K562 (cell line): ENCODE measurements around the gene FILIP1L. TPM values are rescaled to one million over a fixed set of nuclear protein-coding genes. Genes with fewer than 3 reads are reported as not detected.
A peak's percentile ranks its signal among the peaks of the same experiment; 100 is the strongest.

Experiments used
- ATAC-seq: fragments of 200-7000 bp; cut with Tn5 transposase; 3 replicates; pipeline ENCODE4 v1.9.1; 2020; ENCODE audit warnings: moderate library complexity
- BruUV-seq: library from RNA; stranded (reverse); fragments of 400-500 nt; replicated peaks from 2 replicates; lab custom pipeline; 2021; lab: Mats Ljungman, UMichigan
- CTCF ChIA-PET: fragments of 300-600 bp; formaldehyde crosslinking; extraction: SDS; loops from one replicate; lab custom pipeline; 2021; ENCODE audit warnings: low intra/inter-chr PET ratio; lab: Yijun Ruan, JAX
- POLR2A ChIA-PET: fragments of 300-600, 350-650 bp; sonication (Branson Sonifier 250); formaldehyde crosslinking; extraction: SDS; loops from one replicate; lab custom pipeline; 2021; ENCODE audit warnings: antibody characterized with exemption, inconsistent platforms; lab: Yijun Ruan, JAX
- DNase-seq, 4 experiments: peaks; one replicate each; pipeline versions ENCODE4 v3.0.0 to v3.0.0-alpha.2; 2011 to 2018; ENCODE audit warnings: low spot score in 3 of 4, mixed read lengths in 3 of 4; ENCODE audit errors: extremely low read depth in 1 of 4
- FAIRE-seq: peaks from 2 replicates; lab custom pipeline; 2011; peaks lifted over from hg19 to GRCh38; lab: Jason Lieb, UNC
- H2AFZ ChIP-seq: 2 replicates; pipeline ENCODE4 v1.6.0; 2011; ENCODE audit warnings: low read depth, low read length, control low read depth, inconsistent platforms
- H3K27ac ChIP-seq: fragments of 200-600 bp; 3 replicates; pipeline ENCODE4 v1.8.0; 2011; ENCODE audit warnings: low read depth, mild to moderate bottlenecking, control low read depth, inconsistent platforms, low read length, moderate library complexity, mixed read lengths; ENCODE audit errors: extremely low read depth
- H3K27me3 ChIP-seq, 2 experiments: fragments of 300-600 bp in 1 of 2; 2 replicates in 1 of 2; 3 replicates in 1 of 2; pipeline versions ENCODE4 v1.6.0 to v1.8.0; 2011; ENCODE audit warnings: inconsistent platforms in 2 of 2, low read length in 2 of 2, mild to moderate bottlenecking in 1 of 2, mixed read lengths in 1 of 2, moderate library complexity in 1 of 2; ENCODE audit not compliant: control insufficient read depth in 2 of 2, insufficient read depth in 2 of 2
- H3K36me3 ChIP-seq: fragments of 300-600 bp; 3 replicates; pipeline ENCODE4 v1.8.0; 2011; ENCODE audit warnings: mild to moderate bottlenecking, low read length, inconsistent platforms; ENCODE audit not compliant: control insufficient read depth, insufficient read depth
- H3K4me1 ChIP-seq, 2 experiments: fragments of 200-600 bp in 1 of 2; replicated peaks in 1 of 2; 2 replicates in 1 of 2; 3 replicates in 1 of 2; pipeline versions ENCODE4 v1.5.1 to v1.8.0; 2011; ENCODE audit warnings: inconsistent platforms in 2 of 2, low read length in 2 of 2, mild to moderate bottlenecking in 1 of 2, mixed read lengths in 1 of 2, moderate library complexity in 1 of 2; ENCODE audit not compliant: control insufficient read depth in 2 of 2, insufficient read depth in 2 of 2
- H3K4me2 ChIP-seq: 2 replicates; pipeline ENCODE4 v1.6.1; 2011; ENCODE audit warnings: low read length, control low read depth, inconsistent platforms, mixed read lengths; ENCODE audit not compliant: insufficient read depth
- H3K4me3 ChIP-seq: fragments of 200-600 bp; sonication (generic), shearing (Covaris generic); 2 replicates; pipeline ENCODE4 v1.5.1; 2016; ENCODE audit warnings: control low read depth, inconsistent platforms
- H3K79me2 ChIP-seq: fragments of 200-600 bp; 3 replicates; pipeline ENCODE4 v1.8.0; 2011; ENCODE audit warnings: low read length, inconsistent platforms; ENCODE audit not compliant: control insufficient read depth, insufficient read depth
- H3K9ac ChIP-seq, 2 experiments: 2 replicates each; pipeline versions ENCODE4 v1.6.0 to v1.6.1; 2011; ENCODE audit warnings: low read depth in 2 of 2, low read length in 2 of 2, control low read depth in 1 of 2, inconsistent platforms in 1 of 2, mild to moderate bottlenecking in 1 of 2, mixed read lengths in 1 of 2; ENCODE audit not compliant: insufficient read depth in 1 of 2
- H3K9me1 ChIP-seq: one replicate; pipeline ENCODE4 v1.6.0; 2011; ENCODE audit warnings: inconsistent platforms, mild to moderate bottlenecking, low read length, moderate library complexity; ENCODE audit not compliant: control insufficient read depth, insufficient read depth
- H3K9me3 ChIP-seq: replicated peaks from 2 replicates; pipeline ENCODE4 v1.5.1; 2011; ENCODE audit warnings: low read depth, low read length, inconsistent platforms; ENCODE audit not compliant: control insufficient read depth, insufficient read depth
- H4K20me1 ChIP-seq: replicated peaks from 2 replicates; pipeline ENCODE4 v1.6.1; 2011; ENCODE audit warnings: low read length, inconsistent platforms, mixed read lengths; ENCODE audit not compliant: control insufficient read depth, insufficient read depth
- ATF3 ChIP-seq, 2 experiments: fragments of 450-650 bp in 1 of 2; sonication (generic) in 1 of 2; formaldehyde crosslinking in 1 of 2; IDR thresholded peaks in 1 of 2; conservative IDR thresholded peaks in 1 of 2; 2 replicates each; pipeline versions ENCODE4 v1.6.1 to v1.8.1; 2016 to 2023; ENCODE audit warnings: mild to moderate bottlenecking in 2 of 2, moderate library complexity in 2 of 2, inconsistent platforms in 1 of 2, missing genetic modification reagents in 1 of 2
- CBFA2T2 ChIP-seq: fragments of 450-650 bp; conservative IDR thresholded peaks from 2 replicates; pipeline ENCODE4 v1.6.1; 2017; ENCODE audit warnings: mild to moderate bottlenecking
- CBFA2T3 ChIP-seq: fragments of 450-650 bp; IDR thresholded peaks from 2 replicates; pipeline ENCODE4 v1.6.1; 2017
- DIDO1 ChIP-seq: fragments of 450-650 bp; IDR thresholded peaks from 2 replicates; pipeline ENCODE4 v1.6.1; 2016; ENCODE audit warnings: low read depth, missing biosample characterization, missing genetic modification characterization
- FOXJ2 ChIP-seq: fragments of 200-800 bp; sonication (Bioruptor generic); IDR thresholded peaks from 2 replicates; pipeline ENCODE4 v1.6.1; 2016; ENCODE audit warnings: missing genetic modification characterization, missing compliant biosample characterization
- MTA2 ChIP-seq: fragments of 450-650 bp; IDR thresholded peaks from 2 replicates; pipeline ENCODE4 v1.6.1; 2016; ENCODE audit warnings: low read depth
- NFYB ChIP-seq: IDR thresholded peaks from 2 replicates; pipeline ENCODE4 v1.6.1; 2011; ENCODE audit warnings: mild to moderate bottlenecking, moderate library complexity; ENCODE audit not compliant: insufficient read length; ENCODE audit errors: extremely low read depth
- NR3C1 ChIP-seq: sonication (generic); formaldehyde crosslinking; IDR thresholded peaks from 2 replicates; pipeline ENCODE4 v1.8.1; 2022; ENCODE audit warnings: missing genetic modification reagents
- RBM34 ChIP-seq: fragments of 200-400 bp; formaldehyde crosslinking; IDR thresholded peaks from 2 replicates; pipeline ENCODE4 v1.6.1; 2018; ENCODE audit warnings: low read length, borderline replicate concordance; ENCODE audit not compliant: insufficient read depth
- SRSF1 ChIP-seq: fragments of 200-400 bp; formaldehyde crosslinking; IDR thresholded peaks from 2 replicates; pipeline ENCODE4 v1.6.1; 2017; ENCODE audit warnings: mild to moderate bottlenecking, low read depth, low read length, moderate library complexity
- UBTF ChIP-seq, 2 experiments: IDR thresholded peaks; 2 replicates each; pipeline ENCODE4 v1.6.1; 2012; ENCODE audit warnings: improper control_type of control experiment in 2 of 2, low read depth in 2 of 2, low read length in 2 of 2, borderline replicate concordance in 1 of 2
- ZBTB9 ChIP-seq: fragments of 450-650 bp; formaldehyde crosslinking; IDR thresholded peaks from 2 replicates; pipeline ENCODE4 v1.4.0; 2020; ENCODE audit warnings: mild to moderate bottlenecking, moderate library complexity
- ZNF280A ChIP-seq: fragments of 450-650 bp; IDR thresholded peaks from 2 replicates; pipeline ENCODE4 v1.6.1; 2018; ENCODE audit warnings: mild to moderate bottlenecking, low read depth; ENCODE audit not compliant: partially characterized antibody
- WGBS: fragments of 100-300 bp; shearing (Covaris generic); methylation state at CpG from one replicate; pipeline ENCODE4 v1.1.6; 2016; ENCODE audit warnings: low coverage, mixed read lengths; ENCODE audit not compliant: insufficient coverage; ENCODE audit errors: missing lambda C conversion rate; 5-methylcytosine and 5-hydroxymethylcytosine counted together
- in situ Hi-C: fragments of 300-500 bp; cut with MboI; formaldehyde crosslinking; loops from 4 replicates; pipeline ENCODE4 v1.15.0; 2018; ENCODE audit warnings: inconsistent platforms, mixed read lengths
- intact Hi-C: fragments of 100-400 bp; cut with micrococcal nuclease; formaldehyde crosslinking; loops from 2 replicates; pipeline ENCODE4 v1.14.2; 2022
- polyA plus RNA-seq, 8 experiments: library from polyadenylated mRNA; depleted of rRNA in 4 of 8; stranded (reverse) in 5 of 8; unstranded in 3 of 8; fragments of >200 nt; fragmentation: Nextera tagmentation in 2 of 8; fragmentation: Illumina TruSeq in 1 of 8; extraction: Ambion mirVana in 2 of 8; extraction: Trizol in 1 of 8; gene quantifications; 2 replicates each; pipeline versions ENCODE4 v1.2.1 to v1.2.3, GENCODE V29; 2011 to 2014; ENCODE audit warnings: inconsistent platforms in 1 of 8, missing spikeins in 1 of 8
- total RNA-seq, 7 experiments: library from RNA; depleted of rRNA in 6 of 7; stranded (reverse); fragments of >200 nt in 6 of 7; fragmentation: Illumina TruSeq in 2 of 7; extraction: Trizol in 2 of 7; gene quantifications; 2 replicates each; pipeline versions ENCODE4 v1.2.1 to v1.2.3, GENCODE V29; 2011 to 2021; ENCODE audit warnings: low replicate concordance in 1 of 7

FILIP1L gene
- total and polyA plus RNA-seq, 9 of the 15 experiments (the other 6 are each of a cell fraction or from before 2014, with no cell fraction given), result 0.50 to 2.1 (median 1.1) TPM

- peak; percentile 86 for TF ChIP-seq ATF3 (IDR thresholded peaks at IDR 0.05)
- TF ChIP-seq ATF3 (CRISPR knock-in tag; conservative IDR thresholded peaks at IDR 0.05), result no peak
- TF ChIP-seq FOXJ2, result peak; percentile 91
- TF ChIP-seq, all 486 proteins: peak for 6
Measured at GRCh38 chr3:99846477-99847160, 267.7 kb downstream of the FILIP1L start (continued).

GRCh38 chr3:99845999-99846398 lies 268.3 kb downstream of the FILIP1L start:
- Histone ChIP-seq H3K27ac (no peak overlapping the region), H2AFZ (no peak overlapping the region), H3K4me3 (no peak overlapping the region), H3K9ac (no peak overlapping the region), H4K20me1 (0 out of 2 replicates have a peak, but pooled peaks cover 4% of the 10 kb centered on the region), H3K79me2 (peaks cover 68% of the 10 kb centered on the region), H3K4me2 (no peak overlapping the region), H3K9me1 (no peaks in the 10 kb centered on the region), H3K4me1 (peaks cover 0 to 7% of the 10 kb centered on the region in 2 experiments; a peak in 1 of 5 replicates), H3K9me3 (no peaks in the 10 kb centered on the region), H3K36me3 (no peaks in the 10 kb centered on the region), H3K27me3 (no peaks in the 10 kb centered on the region)
- ATAC-seq (no peak), FAIRE-seq (no peak), DNase-seq (no peak)
- ChIA-PET CTCF (no interaction called here), POLR2A (interaction anchor here (0.7 kb wide), 1 partner anchor 26 kb away, joined by 3 read pairs; no protein-coding TSS in a partner anchor)
- intact Hi-C loops (loop anchor here (10.0 kb wide), 1 partner anchor 159 kb away; no protein-coding TSS in a partner anchor), in situ Hi-C loops (loop anchor here (25.0 kb wide), 2 partner anchors 216 to 766 kb away; partner anchors contain the start of gene ADGRG7)
- no TSS peak for BruUV-seq
- WGBS, result 36% methylated on average over 2 of the region's 2 CpGs
- TF ChIP-seq RBM34 (no peak), NR3C1 (no peak), ZBTB9 (CRISPR knock-in tag) (no peak), ZNF280A (no peak), CBFA2T2 (peak; percentile 16; the same call in 1 of the 2 replicates), MTA2 (no peak), NFYB (no peak), SRSF1 (no peak), DIDO1 (no peak), CBFA2T3 (peak; percentile 47; the same call in 1 of the 2 replicates), UBTF (IDR thresholded peaks at IDR 0.05; ENCODE audit: borderline replicate concordance in 1 of 2, low read depth in 2 of 2, low read length in 2 of 2) (no peak)
